HG03064 (cell line): Measurements from ENCODE around the gene SF3B6.
"Not testable (repeated sequence)": the region's sequence is repeated elsewhere in the genome, so short reads cannot be mapped to it uniquely, and the experiment has no call there.

Source experiments
- ATAC-seq: cut with Tn5 transposase; IDR thresholded peaks from one replicate; pipeline ENCODE4 v1.9.1; 2021; ENCODE audit warnings: low read depth; ENCODE audit not compliant: unreplicated experiment

SF3B6 gene, protein sequence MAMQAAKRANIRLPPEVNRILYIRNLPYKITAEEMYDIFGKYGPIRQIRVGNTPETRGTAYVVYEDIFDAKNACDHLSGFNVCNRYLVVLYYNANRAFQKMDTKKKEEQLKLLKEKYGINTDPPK

DNA sequence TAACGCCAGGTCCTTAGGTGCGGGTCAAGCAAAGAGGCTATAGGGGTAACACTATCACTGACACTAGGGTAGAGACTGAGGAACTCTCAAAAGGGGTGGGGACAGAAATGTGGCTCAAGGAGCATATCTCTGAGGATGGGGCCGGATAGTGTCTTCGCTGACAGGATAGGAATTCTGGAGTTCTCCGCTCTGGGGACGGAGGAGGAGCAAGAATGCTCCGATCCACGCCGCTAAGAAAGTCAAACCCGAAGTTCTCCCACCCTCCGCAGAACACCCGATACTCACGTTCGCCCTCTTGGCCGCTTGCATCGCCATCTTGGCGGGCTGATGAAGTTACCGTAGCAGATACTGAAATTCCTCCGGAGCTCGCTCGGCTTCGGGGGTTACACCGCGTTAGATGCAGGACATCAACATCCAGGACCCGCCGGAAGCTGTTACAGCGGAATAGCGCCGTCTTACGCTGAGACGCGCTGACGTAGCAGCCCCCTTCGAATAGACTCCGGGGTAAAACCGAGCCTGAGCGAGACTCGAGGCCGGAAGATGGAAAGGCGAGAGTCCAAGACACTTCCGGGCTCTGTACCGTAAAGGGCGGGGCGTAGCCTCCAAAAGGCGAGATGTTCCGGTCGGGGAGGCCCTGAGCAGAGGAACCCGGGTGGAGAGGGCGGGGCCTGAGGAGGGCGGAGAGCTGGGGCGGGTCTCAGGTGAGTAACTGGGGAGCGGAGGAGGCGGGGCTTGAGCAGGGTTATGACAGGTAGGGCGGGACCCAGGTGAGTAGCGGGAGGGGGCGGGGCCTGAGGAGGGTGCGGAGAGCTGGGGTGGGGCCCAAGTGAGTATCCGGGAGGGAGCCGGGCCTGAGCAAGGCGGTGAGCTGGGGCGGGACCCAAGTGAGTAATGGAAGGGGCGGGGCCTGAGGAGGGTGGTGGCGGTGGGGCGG, at the start of gene SF3B6:
TSS of gene SF3B6 (minus strand) at position 412 of the 934 bp plus-strand sequence. CDS start at position 315, 97 bp downstream.
- peak; percentile 94 for ATAC-seq

DNA sequence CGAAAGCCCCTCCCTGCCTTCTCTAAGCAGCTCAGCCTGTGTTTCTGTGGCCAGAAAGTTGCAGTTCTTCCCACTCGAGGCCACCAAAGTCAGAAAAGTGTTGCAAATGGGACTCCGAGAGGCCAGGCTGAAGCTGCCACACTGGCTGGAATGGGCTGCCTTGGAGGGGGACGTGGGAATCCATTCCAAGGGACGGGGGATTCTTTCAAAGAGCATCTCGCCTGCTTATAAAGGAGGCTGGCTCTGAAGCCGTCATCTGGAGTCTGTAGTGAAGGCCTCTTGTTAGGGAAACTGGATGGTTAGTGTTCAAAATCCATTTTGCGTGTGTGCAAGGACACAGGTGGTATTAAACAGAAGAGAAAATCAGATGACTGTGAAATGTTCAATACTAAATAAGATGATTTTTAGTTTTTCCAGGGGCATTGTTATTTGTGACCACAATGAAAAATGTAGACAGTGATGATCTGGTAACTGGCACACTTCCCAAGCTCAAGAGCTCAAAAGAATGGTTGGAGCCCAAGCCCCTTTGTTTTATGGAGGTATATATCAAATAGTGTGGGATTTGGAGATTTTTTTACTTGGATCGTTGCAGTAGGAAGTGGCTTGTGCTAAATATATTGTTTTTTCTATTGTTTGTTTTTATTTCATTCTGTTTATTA, 47.9 kb upstream of the SF3B6 start:
- ATAC-seq, result peak; percentile 19

DNA sequence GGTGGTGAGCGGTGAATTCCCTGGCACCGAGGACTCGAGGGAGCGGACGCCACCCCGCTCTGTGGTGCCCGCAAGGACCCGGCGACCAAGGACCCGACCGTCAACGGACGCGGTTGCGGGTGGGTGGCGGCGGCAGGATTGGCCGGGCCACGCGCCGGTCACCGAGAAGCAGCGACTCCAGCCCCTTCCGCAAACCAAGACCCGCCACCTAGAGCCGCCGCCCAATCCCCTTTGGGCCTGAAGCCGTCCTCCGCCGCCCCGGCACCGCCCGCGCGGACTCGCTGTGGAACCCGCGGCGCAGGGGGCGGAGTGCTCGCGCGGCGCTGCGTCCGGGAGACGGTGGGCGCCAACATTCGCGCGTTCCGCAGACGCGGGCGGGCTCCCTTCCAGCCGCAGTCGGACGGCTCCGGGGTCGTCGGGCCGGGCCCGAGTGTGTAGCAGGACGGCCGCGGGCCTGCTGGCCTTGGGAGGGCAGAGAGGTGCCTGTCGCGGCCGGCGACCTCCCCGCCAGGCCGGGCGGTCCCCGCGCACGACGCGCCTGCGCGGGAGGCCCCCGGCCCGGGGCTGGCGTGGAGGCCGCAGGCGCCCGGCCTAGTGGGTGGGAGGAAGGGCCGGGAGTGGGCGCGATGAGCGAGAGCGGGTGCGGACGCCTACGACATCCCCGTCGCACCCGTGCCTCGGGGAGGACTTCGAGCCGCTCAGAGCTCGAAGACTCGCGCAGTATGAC, 47.2 kb upstream of the SF3B6 start, which contains the start of the genes FAM228B and PFN4:
TSS of gene FAM228B (plus strand) at position 275 of the 727 bp plus-strand sequence. CDS start 893 bp downstream, outside the sequence.
TSS of gene PFN4 (minus strand) at position 140 of the 727 bp plus-strand sequence. CDS start 799 bp downstream, outside the sequence.
- ATAC-seq, result peak; percentile 90

DNA sequence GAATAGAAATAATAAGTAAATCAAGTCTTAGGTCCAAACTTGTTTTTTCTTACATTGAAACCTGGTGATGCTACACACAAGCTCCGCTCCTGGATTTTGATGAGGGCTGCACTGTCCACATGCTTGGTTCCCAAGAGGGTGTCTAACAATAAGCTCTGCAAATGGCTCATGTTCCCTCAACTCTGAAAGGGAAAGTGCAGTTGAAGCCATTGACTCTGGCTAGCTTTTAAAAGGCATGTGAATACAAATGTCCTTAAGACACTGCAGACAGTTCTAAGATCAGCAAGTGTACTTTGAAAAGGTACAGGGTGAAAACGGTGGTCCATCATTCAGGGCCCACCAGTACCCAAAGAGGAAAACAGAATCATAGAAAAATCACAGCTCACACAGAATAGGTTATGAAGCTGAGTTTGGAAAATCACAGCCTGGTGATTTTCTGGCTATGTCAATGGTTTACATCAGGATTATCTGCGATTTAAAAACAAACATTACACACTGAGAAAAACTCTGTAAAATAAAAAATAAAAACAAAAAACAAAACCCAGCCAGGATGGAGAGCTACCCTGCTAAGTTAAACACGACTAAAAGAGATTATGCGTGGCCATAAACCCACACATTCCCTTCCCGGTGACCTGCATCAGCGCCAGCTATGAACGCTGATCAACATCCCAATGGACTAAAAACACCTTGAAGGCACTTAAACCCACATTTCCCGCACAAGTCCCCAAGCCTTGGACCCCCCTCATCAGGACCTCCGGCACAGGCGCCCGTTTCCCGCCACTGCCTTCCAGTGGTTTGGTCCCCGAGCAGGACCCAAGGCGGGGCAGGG, 46.5 kb upstream of the SF3B6 start:
- no peak for ATAC-seq

DNA sequence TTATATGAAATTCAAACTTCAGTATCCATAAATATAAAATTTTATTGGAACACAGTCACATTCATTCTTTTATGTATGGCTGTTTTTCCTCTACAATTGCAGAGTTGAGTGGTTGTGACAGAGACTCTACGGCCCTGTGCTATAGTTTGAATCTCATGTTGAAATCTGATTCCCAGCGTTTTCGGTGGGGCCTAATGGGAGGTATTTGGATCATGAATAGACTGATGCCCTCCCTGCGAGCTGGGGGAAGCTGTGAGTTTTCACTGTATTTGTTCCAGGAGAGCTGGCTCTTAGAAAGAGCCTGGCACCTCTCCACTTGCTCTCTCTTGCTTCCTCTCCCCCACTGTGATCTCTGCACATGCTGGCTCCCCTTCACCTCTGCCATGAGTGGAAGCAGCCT, 45.3 kb upstream of the SF3B6 start:
- no peak for ATAC-seq

DNA sequence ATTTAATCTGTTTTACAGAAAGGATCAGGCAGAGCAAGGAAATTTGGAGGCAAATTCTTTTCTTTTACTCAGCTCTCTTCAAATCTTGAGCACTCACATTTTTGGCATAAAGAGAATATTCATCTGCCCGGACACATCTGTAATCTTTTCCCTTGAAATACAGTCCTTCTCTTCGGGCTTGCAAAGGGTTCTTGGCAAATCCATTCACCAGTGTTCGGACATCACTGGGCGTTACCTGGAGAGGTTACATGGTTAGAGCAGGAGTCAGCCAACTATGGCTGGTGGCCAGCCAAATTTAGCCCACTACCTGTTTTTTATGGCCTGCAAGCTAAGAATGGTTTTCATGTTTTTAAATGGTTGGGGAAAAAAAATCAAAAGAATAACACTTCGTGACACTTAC, 44.9 kb upstream of the SF3B6 start:
- no peak for ATAC-seq

DNA sequence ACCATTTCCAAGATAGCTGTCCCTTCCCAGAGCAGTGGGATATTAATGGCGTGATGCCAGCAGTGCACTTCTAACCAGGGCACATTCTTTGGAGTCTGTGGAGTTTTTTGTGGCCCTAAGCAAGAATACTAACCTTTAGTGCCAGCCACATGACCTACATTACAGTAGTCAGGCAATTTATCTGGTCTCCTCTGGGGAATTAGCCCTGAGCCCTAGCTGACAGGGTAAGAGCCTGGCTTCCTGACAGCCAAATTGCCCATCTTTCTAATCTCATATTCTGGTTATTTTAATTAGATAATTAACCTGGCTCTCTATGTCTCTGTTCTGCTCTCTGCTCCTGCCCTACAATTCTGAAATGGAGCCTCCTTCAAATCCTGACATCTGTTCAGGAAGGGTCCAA, 41.8 kb upstream of the SF3B6 start:
- no peak for ATAC-seq

DNA sequence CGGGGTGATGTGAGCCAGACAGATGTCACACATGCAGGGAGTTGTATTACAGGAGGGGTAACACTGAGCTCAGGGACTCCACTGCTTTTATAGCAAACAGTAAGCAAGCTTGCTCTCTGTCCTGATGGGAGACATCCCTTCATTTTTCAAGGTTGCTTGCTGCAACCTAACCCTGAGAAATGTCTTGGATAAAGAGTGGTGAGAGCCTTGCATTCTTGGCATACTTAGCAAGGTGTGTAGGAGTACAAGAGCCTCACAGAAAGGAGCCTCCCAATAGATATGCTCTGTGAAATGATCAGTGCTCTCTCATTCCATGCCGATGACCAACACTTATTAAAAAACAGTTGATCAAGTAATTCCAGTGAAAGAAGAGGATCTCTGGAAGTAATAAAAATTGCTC, 38.9 kb upstream of the SF3B6 start:
- no peak for ATAC-seq

DNA sequence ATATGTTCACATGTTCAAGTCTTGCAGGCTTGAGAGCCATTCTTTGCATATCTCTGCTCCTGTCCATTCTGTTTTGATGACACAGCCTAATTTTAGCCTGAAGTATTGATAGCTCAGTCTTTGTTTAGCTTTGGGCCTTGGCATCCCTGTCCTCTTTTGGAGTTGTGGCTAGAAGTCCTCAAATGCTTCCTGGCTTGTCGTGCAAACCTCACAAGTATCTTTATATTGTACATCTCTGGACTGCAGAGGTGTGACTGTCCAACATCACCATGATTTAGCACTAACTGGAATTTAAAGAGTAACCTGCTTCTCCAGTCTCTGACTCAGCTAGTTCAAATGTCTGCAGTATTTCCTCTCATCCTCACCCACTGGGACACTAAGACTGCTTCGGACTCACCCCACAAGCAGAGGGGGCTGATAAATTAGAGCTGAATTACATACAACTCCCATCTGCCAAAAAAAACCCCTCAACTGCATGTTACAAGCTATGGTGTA, 35.3 kb upstream of the SF3B6 start:
- no peak for ATAC-seq

DNA sequence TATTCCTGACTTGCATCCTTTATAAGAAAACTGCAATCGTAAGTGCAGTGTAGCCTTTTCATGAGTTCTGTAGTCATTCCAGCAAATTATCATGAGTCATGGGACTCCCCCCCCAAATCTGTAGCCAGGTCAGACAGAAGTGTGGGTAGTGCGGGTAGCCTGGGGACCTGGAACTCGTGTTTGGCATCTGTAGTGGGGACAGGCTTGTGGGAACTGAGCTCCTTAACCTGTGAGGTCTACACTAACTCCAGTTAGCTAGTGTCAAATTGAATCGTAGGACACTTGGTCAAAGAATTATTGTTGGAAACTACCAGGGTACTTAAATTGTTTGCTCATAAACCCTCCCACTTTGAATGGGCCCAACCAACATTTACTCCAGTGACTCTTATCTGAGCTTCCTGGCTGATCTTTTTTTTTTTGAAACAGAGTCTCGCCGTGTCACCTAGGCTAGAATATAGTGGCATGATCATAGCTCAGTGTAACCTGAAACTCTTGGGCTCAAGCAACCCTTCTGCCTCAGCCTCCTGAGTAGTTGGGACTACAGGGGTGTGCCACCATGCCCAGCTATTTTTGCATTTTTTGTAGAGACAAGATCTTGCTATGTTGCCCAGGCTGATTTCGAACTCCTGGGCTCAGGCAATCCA, 34.7 kb upstream of the SF3B6 start:
- no peak for ATAC-seq

DNA sequence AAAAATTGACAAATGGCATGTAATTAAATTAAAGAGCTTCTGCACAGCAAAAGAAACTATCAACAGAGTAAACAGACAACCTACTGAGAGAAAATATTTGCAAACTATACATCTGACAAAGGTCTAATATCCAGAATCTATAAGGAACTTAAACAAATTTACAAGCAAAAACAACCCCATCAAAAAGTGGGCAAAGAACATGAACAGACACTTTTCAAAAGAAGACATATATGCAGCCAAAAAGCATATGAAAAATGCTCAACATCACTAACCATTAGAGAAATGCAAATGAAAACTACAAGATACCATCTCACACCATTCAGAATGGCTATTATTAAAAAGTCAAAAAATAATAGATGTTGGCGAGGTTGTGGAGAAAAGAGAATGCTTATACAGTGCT, 33.3 kb upstream of the SF3B6 start:
- not testable (repeated sequence) for ATAC-seq

DNA sequence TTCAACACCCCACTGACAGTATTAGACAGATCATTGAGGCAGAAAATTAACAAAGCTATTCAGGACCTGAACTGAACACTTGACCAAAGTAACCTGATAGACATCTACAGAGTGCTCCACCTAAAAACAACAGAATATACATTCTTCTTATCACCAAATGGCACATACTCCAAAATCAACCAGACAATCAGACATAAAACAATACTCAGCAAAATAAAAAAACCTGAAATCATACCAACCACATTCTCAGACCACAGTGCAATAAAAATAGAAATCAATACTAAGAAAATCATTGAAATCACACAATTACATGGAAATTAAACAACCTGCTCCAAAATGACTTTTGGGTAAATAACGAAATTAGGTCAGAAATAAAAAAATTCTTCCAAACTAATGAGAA, 31.2 kb upstream of the SF3B6 start:
- ATAC-seq, result no peak

DNA sequence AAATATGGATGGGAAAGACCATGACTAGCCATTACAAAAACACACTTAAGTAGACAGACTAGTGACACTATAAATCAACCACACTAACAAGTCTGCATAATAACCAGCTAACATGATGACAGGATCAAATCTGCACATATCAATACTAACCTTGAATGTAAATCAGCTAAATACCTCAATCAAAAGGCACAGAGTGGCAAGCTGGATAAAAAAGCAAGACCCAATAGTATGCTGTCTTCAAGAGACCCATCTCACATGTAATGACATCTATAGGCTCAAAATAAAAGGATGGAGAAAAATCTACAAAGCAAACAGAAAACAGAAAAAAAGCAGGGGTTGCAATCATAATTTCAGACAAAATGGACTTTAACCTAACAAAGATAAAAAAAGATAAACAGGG, 30.7 kb upstream of the SF3B6 start:
- ATAC-seq, result no peak

DNA sequence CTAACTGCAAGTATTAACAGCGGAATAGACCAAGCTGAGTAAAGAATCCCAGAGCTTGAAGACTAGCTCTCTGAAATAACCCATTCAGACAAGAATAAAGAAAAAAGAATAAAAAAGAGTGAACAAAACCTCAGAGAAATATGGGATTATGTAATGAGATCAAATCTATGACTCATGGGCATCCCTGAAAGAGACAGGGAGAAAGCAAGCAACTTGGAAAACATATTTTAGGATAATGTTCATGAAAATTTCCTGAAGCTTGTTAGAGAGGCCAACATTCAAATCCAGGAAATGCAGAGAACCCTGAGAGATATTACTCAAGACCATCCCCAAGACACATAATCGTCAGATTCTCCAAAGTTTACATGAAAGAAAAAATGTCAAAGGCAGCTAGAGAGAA, 29.7 kb upstream of the SF3B6 start:
- ATAC-seq, result no peak

DNA sequence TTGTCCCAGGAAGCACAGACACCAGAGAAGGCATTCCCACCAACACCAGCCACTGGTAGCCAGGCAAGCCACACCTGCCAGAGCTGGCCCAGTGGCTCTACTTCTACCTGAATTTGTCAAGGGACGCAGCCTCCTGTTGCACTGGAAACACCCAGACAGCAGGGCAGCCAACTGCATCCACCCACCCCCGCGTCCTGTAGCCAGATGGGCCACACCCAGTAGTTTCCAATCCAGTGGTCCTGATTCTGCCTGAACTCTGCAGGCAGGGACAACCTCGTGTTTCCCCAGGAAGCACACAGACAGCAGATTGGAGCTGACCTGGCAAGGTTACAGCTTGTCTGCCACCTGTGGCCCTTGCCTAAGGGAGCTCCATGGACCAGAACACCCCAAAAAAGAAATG, 28.8 kb upstream of the SF3B6 start:
- ATAC-seq, result no peak

DNA sequence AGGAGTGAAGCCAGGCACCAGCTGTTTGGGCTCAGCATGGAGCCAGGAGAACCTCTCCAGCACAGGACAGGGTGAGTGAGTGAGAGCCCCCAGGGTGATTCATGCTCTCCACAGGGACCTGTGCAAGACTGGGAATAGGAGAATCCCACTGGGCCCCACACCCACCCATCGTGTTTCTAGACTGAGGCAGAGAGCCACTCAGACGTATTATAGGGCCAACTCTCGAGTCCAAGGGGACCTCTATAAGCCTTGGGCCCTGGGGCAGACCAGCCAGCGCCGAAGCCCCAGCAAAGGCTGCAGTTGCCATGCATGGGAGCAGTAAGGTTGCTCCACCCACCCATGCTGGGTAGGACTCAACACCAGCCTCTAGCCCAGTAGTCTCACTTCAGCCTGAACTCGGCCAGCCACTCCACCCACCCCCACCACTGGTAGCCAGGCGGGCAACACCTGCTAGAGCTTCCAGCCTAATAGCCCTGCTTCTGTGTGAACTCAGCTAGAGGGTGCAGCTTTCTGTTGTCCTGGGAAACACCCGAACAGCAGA, 28.1 kb upstream of the SF3B6 start:
- no peak for ATAC-seq

DNA sequence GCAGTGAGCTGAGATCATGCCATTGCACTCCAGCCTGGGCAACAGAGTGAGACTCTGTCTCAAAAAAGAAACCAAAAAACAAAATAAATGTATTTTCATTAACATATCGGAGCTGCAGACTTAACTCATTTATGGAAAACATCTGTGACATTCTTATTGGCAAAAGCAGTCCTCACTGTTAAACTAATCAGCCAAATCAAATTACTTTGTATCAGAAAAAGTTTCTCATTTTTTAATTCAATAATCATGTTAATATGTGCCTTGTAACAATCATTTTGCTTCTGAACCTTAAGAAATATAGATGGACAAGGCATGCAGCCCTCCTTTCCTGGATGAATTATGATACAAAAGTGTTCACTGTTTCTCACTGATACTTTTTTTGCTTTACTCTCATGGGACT, 26.6 kb upstream of the SF3B6 start:
- ATAC-seq, result no peak

DNA sequence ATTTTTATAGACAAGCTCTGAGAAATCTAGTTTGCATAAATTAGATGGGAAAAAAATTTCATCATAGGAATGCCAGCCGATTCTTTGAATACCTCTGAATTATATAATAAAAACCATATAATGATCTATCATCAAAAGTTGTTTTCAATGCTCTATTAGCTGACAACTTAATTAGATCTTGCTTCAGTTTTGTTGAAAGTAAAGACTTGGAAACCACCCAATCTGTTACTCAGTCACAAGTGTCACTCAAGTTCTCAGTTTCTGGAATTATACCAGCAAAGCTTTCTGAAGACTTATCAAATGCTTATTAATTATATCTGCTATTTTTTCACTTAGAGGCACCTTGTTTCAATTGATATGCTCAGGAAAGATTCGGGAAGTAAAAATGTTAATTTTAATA, 25.9 kb upstream of the SF3B6 start:
- ATAC-seq, result no peak

DNA sequence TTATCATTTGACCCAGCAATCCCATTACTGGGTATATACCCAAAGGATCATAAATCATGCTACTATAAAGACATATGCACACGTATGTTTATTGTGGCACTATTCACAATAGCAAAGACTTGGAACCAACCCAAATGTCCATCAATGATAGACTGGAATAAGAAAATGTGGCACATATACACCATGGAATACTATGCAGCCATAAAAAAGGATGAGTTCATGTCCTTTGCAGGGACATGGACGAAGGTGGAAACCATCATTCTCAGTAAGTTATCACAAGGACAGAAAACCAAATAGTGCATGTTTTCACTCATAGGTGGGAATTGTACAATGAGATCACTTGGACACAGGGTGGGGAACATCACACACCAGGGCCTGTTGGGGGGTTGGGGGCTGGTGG, 24.6 kb upstream of the SF3B6 start:
- not testable (repeated sequence) for ATAC-seq
